Activated naive CD8-positive, alpha-beta T cell treated with anti-CD3 and anti-CD28 coated beads, Interleukin-2, amount 50 U/mL, for 24 hours (primary cell): ENCODE measurements around the gene PLEKHA7.

ENCODE experiments used
- ATAC-seq: fragments of 150-1000 bp; cut with Tn5 transposase; one replicate; pipeline ENCODE4 v1.10.0; 2021
- DNase-seq: peaks from one replicate; pipeline ENCODE4 v3.0.0; 2021
- H3K27ac Mint-ChIP-seq: one replicate; pipeline ENCODE4 v1.8.0; 2021; ENCODE audit warnings: mild to moderate bottlenecking, mixed read lengths
- H3K27me3 Mint-ChIP-seq: one replicate; pipeline ENCODE4 v1.8.0; 2021; ENCODE audit warnings: mixed read lengths
- H3K36me3 Mint-ChIP-seq: one replicate; pipeline ENCODE4 v1.8.0; 2021; ENCODE audit warnings: low read depth, mixed read lengths
- H3K4me1 Mint-ChIP-seq: one replicate; pipeline ENCODE4 v1.8.0; 2021; ENCODE audit warnings: mixed read lengths
- H3K4me3 Mint-ChIP-seq: one replicate; pipeline ENCODE4 v1.8.0; 2021; ENCODE audit warnings: mild to moderate bottlenecking, moderate library complexity, mixed read lengths
- H3K9me3 Mint-ChIP-seq: one replicate; pipeline ENCODE4 v1.8.0; 2021; ENCODE audit warnings: mixed read lengths

Gene PLEKHA7

GRCh38 chr11:16785520-16786128, 228.6 kb downstream of the PLEKHA7 start:
- peaks cover 3% of the 10 kb centered on the region for H3K4me1 Mint-ChIP-seq
- H3K27ac Mint-ChIP-seq: no peak overlapping the region
- no peak overlapping the region for H3K4me3 Mint-ChIP-seq
- DNase-seq (peak; percentile 65), ATAC-seq (peak; percentile 74)
- no peaks in the 10 kb centered on the region for H3K9me3 Mint-ChIP-seq
- H3K36me3 Mint-ChIP-seq: no peaks in the 10 kb centered on the region
- H3K27me3 Mint-ChIP-seq: no peaks in the 10 kb centered on the region

- Mint-ChIP-seq H3K9me3 (no peaks in the 10 kb centered on the region), H3K27me3 (no peaks in the 10 kb centered on the region), H3K27ac (no peak overlapping the region), H3K4me1 (peaks cover 3% of the 10 kb centered on the region), H3K36me3 (no peaks in the 10 kb centered on the region), H3K4me3 (no peak overlapping the region)
- ATAC-seq: no peak
- DNase-seq: no peak
These were observed 229.5 kb downstream of the PLEKHA7 start for GRCh38 chr11:16784666-16785065.

GRCh38 chr11:16784097-16784496, 230.1 kb downstream of the PLEKHA7 start:
- Mint-ChIP-seq H3K27me3 (no peaks in the 10 kb centered on the region), H3K4me3 (no peak overlapping the region), H3K4me1 (peaks cover 3% of the 10 kb centered on the region), H3K36me3 (no peaks in the 10 kb centered on the region), H3K9me3 (no peaks in the 10 kb centered on the region), H3K27ac (no peak overlapping the region)
- no peak for DNase-seq
- no peak for ATAC-seq

GRCh38 chr11:16783321-16783801, 230.9 kb downstream of the PLEKHA7 start:
- no peaks in the 10 kb centered on the region for H3K36me3 Mint-ChIP-seq
- H3K27me3 Mint-ChIP-seq: no peaks in the 10 kb centered on the region
- ATAC-seq: no peak
- H3K4me1 Mint-ChIP-seq: peaks cover 3% of the 10 kb centered on the region
- H3K4me3 Mint-ChIP-seq: no peak overlapping the region
- H3K27ac Mint-ChIP-seq: no peak overlapping the region
- no peak for DNase-seq
- H3K9me3 Mint-ChIP-seq: no peaks in the 10 kb centered on the region

- DNase-seq: no peak
- H3K27ac Mint-ChIP-seq: no peak overlapping the region
- ATAC-seq: no peak
- no peaks in the 10 kb centered on the region for H3K36me3 Mint-ChIP-seq
- H3K9me3 Mint-ChIP-seq: no peaks in the 10 kb centered on the region
- H3K4me1 Mint-ChIP-seq: no peaks in the 10 kb centered on the region
- no peaks in the 10 kb centered on the region for H3K27me3 Mint-ChIP-seq
- no peak overlapping the region for H3K4me3 Mint-ChIP-seq
These were observed 232.0 kb downstream of the PLEKHA7 start for GRCh38 chr11:16781936-16782919.

GRCh38 chr11:16780698-16781550, 233.3 kb downstream of the PLEKHA7 start:
- ATAC-seq (no peak), DNase-seq (no peak)
- Mint-ChIP-seq H3K4me1 (no peaks in the 10 kb centered on the region), H3K27ac (no peak overlapping the region), H3K9me3 (no peaks in the 10 kb centered on the region), H3K27me3 (no peaks in the 10 kb centered on the region), H3K4me3 (no peak overlapping the region), H3K36me3 (no peaks in the 10 kb centered on the region)

- DNase-seq (no peak), ATAC-seq (no peak)
- H3K27ac Mint-ChIP-seq: no peak overlapping the region
- H3K36me3 Mint-ChIP-seq: no peaks in the 10 kb centered on the region
- no peaks in the 10 kb centered on the region for H3K9me3 Mint-ChIP-seq
- no peaks in the 10 kb centered on the region for H3K4me1 Mint-ChIP-seq
- H3K4me3 Mint-ChIP-seq: no peak overlapping the region
- H3K27me3 Mint-ChIP-seq: no peaks in the 10 kb centered on the region
These were observed 234.1 kb downstream of the PLEKHA7 start for GRCh38 chr11:16780146-16780545.

GRCh38 chr11:16779436-16779835, 234.8 kb downstream of the PLEKHA7 start:
- H3K27ac Mint-ChIP-seq: no peak overlapping the region
- no peaks in the 10 kb centered on the region for H3K27me3 Mint-ChIP-seq
- no peak for DNase-seq
- H3K36me3 Mint-ChIP-seq: no peaks in the 10 kb centered on the region
- H3K4me1 Mint-ChIP-seq: no peaks in the 10 kb centered on the region
- H3K9me3 Mint-ChIP-seq: no peaks in the 10 kb centered on the region
- no peak overlapping the region for H3K4me3 Mint-ChIP-seq
- ATAC-seq: no peak

GRCh38 chr11:16778876-16779275, 235.3 kb downstream of the PLEKHA7 start:
- H3K4me3 Mint-ChIP-seq: no peak overlapping the region
- H3K27me3 Mint-ChIP-seq: no peaks in the 10 kb centered on the region
- H3K9me3 Mint-ChIP-seq: no peaks in the 10 kb centered on the region
- H3K36me3 Mint-ChIP-seq: no peaks in the 10 kb centered on the region
- no peaks in the 10 kb centered on the region for H3K4me1 Mint-ChIP-seq
- ATAC-seq (no peak), DNase-seq (no peak)
- no peak overlapping the region for H3K27ac Mint-ChIP-seq

GRCh38 chr11:16778286-16778685, 235.9 kb downstream of the PLEKHA7 start:
- Mint-ChIP-seq H3K27me3 (peaks cover under 1% of the 10 kb centered on the region), H3K4me3 (no peak overlapping the region), H3K27ac (no peak overlapping the region), H3K36me3 (no peaks in the 10 kb centered on the region), H3K4me1 (no peaks in the 10 kb centered on the region), H3K9me3 (no peaks in the 10 kb centered on the region)
- ATAC-seq (no peak), DNase-seq (no peak)

- ATAC-seq: no peak
- no peak for DNase-seq
- no peaks in the 10 kb centered on the region for H3K9me3 Mint-ChIP-seq
- peaks cover 2% of the 10 kb centered on the region for H3K27me3 Mint-ChIP-seq
- H3K27ac Mint-ChIP-seq: no peak overlapping the region
- H3K36me3 Mint-ChIP-seq: no peaks in the 10 kb centered on the region
- H3K4me3 Mint-ChIP-seq: no peak overlapping the region
- H3K4me1 Mint-ChIP-seq: no peaks in the 10 kb centered on the region
These were observed 236.6 kb downstream of the PLEKHA7 start for GRCh38 chr11:16777613-16777975.

- Mint-ChIP-seq H3K4me1 (no peaks in the 10 kb centered on the region), H3K27ac (no peak overlapping the region), H3K36me3 (no peaks in the 10 kb centered on the region), H3K4me3 (no peak overlapping the region), H3K9me3 (no peaks in the 10 kb centered on the region), H3K27me3 (peaks cover 2% of the 10 kb centered on the region)
- DNase-seq (no peak), ATAC-seq (no peak)
These were observed 237.3 kb downstream of the PLEKHA7 start for GRCh38 chr11:16776711-16777612.

GRCh38 chr11:16775614-16776283, 238.5 kb downstream of the PLEKHA7 start:
- no peaks in the 10 kb centered on the region for H3K36me3 Mint-ChIP-seq
- H3K9me3 Mint-ChIP-seq: no peaks in the 10 kb centered on the region
- DNase-seq: no peak
- H3K4me3 Mint-ChIP-seq: no peak overlapping the region
- H3K27me3 Mint-ChIP-seq: peaks cover 2% of the 10 kb centered on the region
- no peaks in the 10 kb centered on the region for H3K4me1 Mint-ChIP-seq
- ATAC-seq: no peak
- H3K27ac Mint-ChIP-seq: no peak overlapping the region
